Esophagus squamous epithelium (tissue), 5 donors: ENCODE data around the gene FRMD3. TPM values are rescaled to one million over a fixed set of nuclear protein-coding genes. Genes with fewer than 3 reads are reported as not detected.

Experiments used
- DNase-seq: peaks from one replicate; lab custom pipeline; 2025; lab: John Stamatoyannopoulos, UW
- H3K27ac ChIP-seq, 4 donors: fragments of 200-600 bp; sonication (generic); one replicate each; pipeline ENCODE4 v1.5.1; 2016 to 2019; ENCODE audit warnings: mild to moderate bottlenecking in 1 of 4
- H3K27me3 ChIP-seq, 4 donors: fragments of 200-600 bp; sonication (generic); 1 replicate in 3 of 4; 2 replicates in 1 of 4; pipeline versions ENCODE4 v1.5.1 to v1.6.0; 2017 to 2021; ENCODE audit warnings: antibody characterized with exemption in 1 of 4
- H3K36me3 ChIP-seq, 3 donors: fragments of 200-600 bp; sonication (generic); one replicate each; pipeline ENCODE4 v1.5.1; 2016 to 2019
- H3K4me1 ChIP-seq, 3 donors: fragments of 200-600 bp; sonication (generic); one replicate each; pipeline ENCODE4 v1.5.1; 2017 to 2019
- H3K4me3 ChIP-seq, 4 donors: fragments of 200-600 bp; sonication (generic); 1 replicate in 3 of 4; 2 replicates in 1 of 4; pipeline ENCODE4 v1.5.1; 2016 to 2019; ENCODE audit warnings: mild to moderate bottlenecking in 2 of 4, moderate library complexity in 1 of 4
- H3K9me3 ChIP-seq, 3 donors: fragments of 200-600 bp; sonication (generic); one replicate each; pipeline ENCODE4 v1.5.1; 2016 to 2019
- POLR2A ChIP-seq, 4 donors: fragments of 450-650 bp; IDR thresholded peaks; one replicate each; pipeline ENCODE4 v1.6.1; 2017; ENCODE audit warnings: antibody characterized with exemption in 4 of 4, mild to moderate bottlenecking in 4 of 4, moderate library complexity in 3 of 4
- WGBS, 2 donors: methylation state at CpG; one replicate each; pipeline ENCODE4 v1.1.5; 2018; 5-methylcytosine and 5-hydroxymethylcytosine counted together
- intact Hi-C: fragments of 100-400 bp; cut with DNase I; formaldehyde crosslinking; loops from one replicate; pipeline ENCODE4 v1.15.0; 2022
- total RNA-seq, 4 donors: library from RNA; depleted of rRNA; stranded (reverse); fragments of >200 nt; gene quantifications; one replicate each; pipeline ENCODE4 v1.1.0, GENCODE V29; 2016
- TF ChIP-seq, protein P1 (sequence below), 6 experiments: fragments of 450-650 bp in 4 of 6; fragments of 200-600 bp in 2 of 6; sonication (generic) in 2 of 6; IDR thresholded peaks; one replicate each; pipeline ENCODE4 v1.5.1; 2016 to 2019; ENCODE audit warnings: antibody characterized with exemption in 6 of 6, mild to moderate bottlenecking in 4 of 6, moderate library complexity in 4 of 6
- donor health status: DM: yes; HTN: yes; CAD: no.

FRMD3 gene
- total RNA-seq, 4 donors from 2014 or later, result 0.27 to 6.9 (median 2.1) TPM

DNA sequence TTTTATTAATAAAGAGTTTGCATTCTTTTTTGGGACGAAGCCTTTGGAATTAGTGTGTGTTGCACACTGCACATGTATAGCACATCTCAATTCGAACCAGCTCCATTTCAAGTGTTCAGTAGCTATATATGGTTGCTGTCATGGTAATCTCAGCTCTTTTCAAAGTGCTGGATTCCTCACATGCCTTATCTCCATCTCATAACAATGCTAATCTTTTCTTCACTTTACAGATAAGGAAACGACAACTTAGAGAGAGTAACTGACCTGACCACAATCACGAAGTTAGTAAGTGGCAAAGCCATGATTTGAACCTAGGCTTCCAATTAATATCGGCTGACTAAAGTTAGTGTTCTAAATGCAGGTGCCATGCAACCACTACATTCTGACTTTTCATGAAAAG lies 270.5 kb downstream of the FRMD3 start:
- 68 to 80% methylated on average over 5 of the region's 5 CpGs for WGBS, 2 donors
- Histone ChIP-seq H3K27me3 (no peaks in the 10 kb centered on the region), H3K27ac (no peak overlapping the region), H3K36me3 (no peaks in the 10 kb centered on the region), H3K4me3 (no peak overlapping the region), H3K4me1 (peaks cover 0 to 8% (median 0%) of the 10 kb centered on the region in 3 donors), H3K9me3 (no peaks in the 10 kb centered on the region)
- intact Hi-C loops, result no loop called here
- no peak for DNase-seq
- TF ChIP-seq, protein P1, sequence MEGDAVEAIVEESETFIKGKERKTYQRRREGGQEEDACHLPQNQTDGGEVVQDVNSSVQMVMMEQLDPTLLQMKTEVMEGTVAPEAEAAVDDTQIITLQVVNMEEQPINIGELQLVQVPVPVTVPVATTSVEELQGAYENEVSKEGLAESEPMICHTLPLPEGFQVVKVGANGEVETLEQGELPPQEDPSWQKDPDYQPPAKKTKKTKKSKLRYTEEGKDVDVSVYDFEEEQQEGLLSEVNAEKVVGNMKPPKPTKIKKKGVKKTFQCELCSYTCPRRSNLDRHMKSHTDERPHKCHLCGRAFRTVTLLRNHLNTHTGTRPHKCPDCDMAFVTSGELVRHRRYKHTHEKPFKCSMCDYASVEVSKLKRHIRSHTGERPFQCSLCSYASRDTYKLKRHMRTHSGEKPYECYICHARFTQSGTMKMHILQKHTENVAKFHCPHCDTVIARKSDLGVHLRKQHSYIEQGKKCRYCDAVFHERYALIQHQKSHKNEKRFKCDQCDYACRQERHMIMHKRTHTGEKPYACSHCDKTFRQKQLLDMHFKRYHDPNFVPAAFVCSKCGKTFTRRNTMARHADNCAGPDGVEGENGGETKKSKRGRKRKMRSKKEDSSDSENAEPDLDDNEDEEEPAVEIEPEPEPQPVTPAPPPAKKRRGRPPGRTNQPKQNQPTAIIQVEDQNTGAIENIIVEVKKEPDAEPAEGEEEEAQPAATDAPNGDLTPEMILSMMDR (IDR thresholded peaks at IDR 0.05), result no peak
- no peak for TF ChIP-seq POLR2A (IDR thresholded peaks at IDR 0.05)

DNA sequence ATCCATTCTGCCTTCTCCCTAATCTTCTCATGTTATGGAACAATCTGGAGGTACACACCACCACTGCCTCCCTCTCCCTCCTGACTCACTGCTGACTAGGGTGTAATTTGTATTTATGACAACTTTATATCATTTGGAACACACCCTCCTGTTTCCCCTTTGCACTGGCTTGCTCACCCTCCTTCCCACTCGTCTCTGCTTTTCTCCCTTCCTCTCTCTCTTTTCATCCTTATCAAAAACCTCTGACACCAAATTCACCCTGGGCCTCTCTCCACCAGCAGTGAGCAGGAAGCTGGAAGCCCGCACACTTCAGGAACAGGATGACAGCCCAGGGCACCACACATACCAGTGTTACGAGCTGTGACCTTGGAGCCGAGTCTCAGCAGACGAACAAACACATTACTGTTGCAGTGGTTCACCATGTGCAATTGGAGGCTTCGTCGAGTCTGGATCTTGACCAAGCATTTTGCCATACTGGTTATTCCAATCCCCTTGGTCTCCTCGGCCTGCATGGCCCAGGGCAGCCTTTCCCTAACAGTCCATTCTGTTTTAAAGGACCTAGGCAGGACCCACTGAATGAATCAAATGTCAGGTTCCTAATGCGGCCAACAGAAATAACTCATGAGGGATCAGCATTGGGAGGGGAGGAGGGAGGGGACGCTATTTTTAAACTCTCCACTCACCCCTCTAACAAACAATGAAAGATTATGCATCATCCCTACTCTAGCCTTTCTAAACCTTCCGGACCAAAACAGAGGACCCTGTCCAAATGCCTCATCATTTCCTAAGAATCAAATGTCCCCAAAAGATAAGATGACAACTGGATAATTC lies 271.3 kb downstream of the FRMD3 start:
- no peak for DNase-seq
- Histone ChIP-seq H3K27ac (no peak overlapping the region), H3K36me3 (no peaks in the 10 kb centered on the region), H3K4me3 (no peak overlapping the region), H3K27me3 (no peaks in the 10 kb centered on the region), H3K9me3 (no peaks in the 10 kb centered on the region), H3K4me1 (peaks cover 0 to 8% (median 0%) of the 10 kb centered on the region in 3 donors)
- intact Hi-C loops, result no loop called here
- TF ChIP-seq, protein P1 (IDR thresholded peaks at IDR 0.05), result no peak
- TF ChIP-seq POLR2A (IDR thresholded peaks at IDR 0.05), result no peak
- WGBS, 2 donors, result 53 to 57% methylated on average over 11 of the region's 11 CpGs

DNA sequence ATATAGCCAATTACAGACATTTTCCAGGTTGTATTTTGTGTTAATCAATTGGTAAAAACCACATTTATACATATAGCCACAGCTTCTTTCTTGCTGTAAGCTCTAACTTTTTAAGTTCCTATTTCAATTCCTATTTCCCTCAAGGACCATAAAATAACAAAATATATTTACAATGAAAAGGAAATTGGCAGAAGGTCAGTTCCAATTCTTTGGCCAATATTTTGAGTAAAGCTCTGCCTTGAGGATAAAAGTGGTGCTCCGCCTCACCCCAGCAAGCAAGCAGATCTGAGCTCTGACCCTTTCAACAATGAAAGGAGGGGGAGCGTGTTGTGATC lies 271.9 kb downstream of the FRMD3 start:
- no peak for TF ChIP-seq POLR2A (IDR thresholded peaks at IDR 0.05)
- TF ChIP-seq, protein P1 (IDR thresholded peaks at IDR 0.05), result no peak
- Histone ChIP-seq H3K27me3 (no peaks in the 10 kb centered on the region), H3K4me1 (peaks cover 0 to 8% (median 0%) of the 10 kb centered on the region in 3 donors), H3K9me3 (no peaks in the 10 kb centered on the region), H3K27ac (no peak overlapping the region), H3K4me3 (no peak overlapping the region), H3K36me3 (no peaks in the 10 kb centered on the region)
- 33 to 36% methylated on average over 2 of the region's 2 CpGs for WGBS, 2 donors
- intact Hi-C loops, result no loop called here
- no peak for DNase-seq

DNA sequence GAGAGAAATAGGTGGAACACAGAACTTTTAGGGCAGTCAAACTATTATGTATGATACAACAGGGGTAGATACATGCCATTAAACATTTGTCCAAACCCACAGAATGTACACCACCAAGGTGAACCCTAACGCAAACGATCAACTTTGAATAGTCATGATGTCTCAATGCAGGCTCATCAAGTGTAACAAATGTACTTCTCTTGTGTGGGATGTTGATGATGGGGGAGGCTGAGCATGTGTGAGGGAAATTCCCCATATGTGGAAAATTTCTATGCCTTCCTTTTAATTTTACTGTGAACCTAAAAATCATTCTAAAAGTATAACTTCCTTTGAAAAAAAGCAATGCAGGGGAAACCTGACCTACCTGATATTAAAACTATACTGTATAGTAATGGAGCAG lies 273.9 kb downstream of the FRMD3 start:
- no peaks in the 10 kb centered on the region for H3K27me3 ChIP-seq
- H3K9me3 ChIP-seq, result no peaks in the 10 kb centered on the region
- no peaks in the 10 kb centered on the region for H3K36me3 ChIP-seq
- intact Hi-C loops, result no loop called here
- DNase-seq, result no peak
- H3K27ac ChIP-seq, result no peak overlapping the region
- TF ChIP-seq, protein P1 (IDR thresholded peaks at IDR 0.05), result no peak
- no peak for TF ChIP-seq POLR2A (IDR thresholded peaks at IDR 0.05)
- 79 to 92% methylated on average over 2 of the region's 2 CpGs for WGBS, 2 donors
- H3K4me1 ChIP-seq, result peaks cover 0 to 8% (median 0%) of the 10 kb centered on the region in 3 donors
- H3K4me3 ChIP-seq, result no peak overlapping the region

DNA sequence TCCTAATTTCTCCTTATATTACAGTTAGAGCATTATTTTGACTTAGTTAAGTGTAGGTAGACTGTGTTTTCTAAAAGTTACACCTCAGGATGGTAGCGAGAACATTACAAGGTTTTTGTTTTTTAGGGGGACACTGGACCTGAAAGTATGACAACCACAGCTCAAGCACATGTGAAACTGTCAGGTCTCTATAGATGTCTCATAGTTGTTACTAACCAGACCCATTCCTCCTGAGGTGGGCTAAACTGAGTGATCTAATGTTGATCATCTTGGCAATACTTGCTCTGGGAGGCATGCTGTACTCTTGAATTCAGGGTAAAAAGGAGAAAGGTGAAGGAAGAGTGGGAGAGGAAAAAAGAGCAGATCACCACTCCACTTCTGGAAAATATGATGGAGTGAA lies 278.6 kb downstream of the FRMD3 start:
- 91 to 94% methylated on average over 1 of the region's 1 CpG for WGBS, 2 donors

More for the DNA sequence above, 278.6 kb downstream of the FRMD3 start:
- Histone ChIP-seq H3K4me1 (no peaks in the 10 kb centered on the region), H3K27me3 (no peaks in the 10 kb centered on the region), H3K4me3 (no peak overlapping the region), H3K9me3 (no peaks in the 10 kb centered on the region), H3K27ac (no peak overlapping the region), H3K36me3 (no peaks in the 10 kb centered on the region)
- no peak for DNase-seq
- TF ChIP-seq, protein P1 (IDR thresholded peaks at IDR 0.05), result no peak
- no peak for TF ChIP-seq POLR2A (IDR thresholded peaks at IDR 0.05)
- intact Hi-C loops, result no loop called here
